ENCODE measurements around the gene MVB12B. TPM values are rescaled to one million over a fixed set of nuclear protein-coding genes. Genes with fewer than 3 reads are reported as not detected.

The MVB12B gene
- total RNA-seq, 1 donor from 2014 or later = 47.5 TPM

GRCh38 chr9:126516561-126516935 lies 189.9 kb downstream of the MVB12B start:
- TF ChIP-seq CTCF (IDR thresholded peaks at IDR 0.05) = no peak
- Histone ChIP-seq H3K27me3 (peaks cover 58% of the 10 kb centered on the region), H3K9me3 (no peaks in the 10 kb centered on the region), H3K27ac (peak overlapping the region; percentile 81), H3K4me3 (peak overlapping the region; percentile 46), H3K36me3 (no peaks in the 10 kb centered on the region), H3K4me1 (peaks cover 22% of the 10 kb centered on the region)
- intact Hi-C loops (cut with DNase I) = no loop called here
- ATAC-seq (no peak), DNase-seq (no peak)

- H3K27ac ChIP-seq = peak overlapping the region; percentile 81
- H3K4me1 ChIP-seq = peaks cover 22% of the 10 kb centered on the region
- DNase-seq = peak; percentile 84
- ATAC-seq = peak; percentile 75
- H3K9me3 ChIP-seq = no peaks in the 10 kb centered on the region
- intact Hi-C loops (cut with DNase I) = no loop called here
- peak overlapping the region; percentile 46 for H3K4me3 ChIP-seq
- H3K27me3 ChIP-seq = peaks cover 64% of the 10 kb centered on the region
- no peaks in the 10 kb centered on the region for H3K36me3 ChIP-seq
- no peak for TF ChIP-seq CTCF (IDR thresholded peaks at IDR 0.05)
These were observed 190.6 kb downstream of the MVB12B start for GRCh38 chr9:126516936-126517832.

- no peaks in the 10 kb centered on the region for H3K9me3 ChIP-seq
- H3K27me3 ChIP-seq = peaks cover 61% of the 10 kb centered on the region
- H3K27ac ChIP-seq = peak overlapping the region; percentile 81
- DNase-seq (no peak), ATAC-seq (no peak)
- H3K4me1 ChIP-seq = peaks cover 22% of the 10 kb centered on the region
- no peaks in the 10 kb centered on the region for H3K36me3 ChIP-seq
- no peak for TF ChIP-seq CTCF (IDR thresholded peaks at IDR 0.05)
- peak overlapping the region; percentile 46 for H3K4me3 ChIP-seq
- intact Hi-C loops (cut with DNase I) = no loop called here
These were observed 191.3 kb downstream of the MVB12B start for GRCh38 chr9:126517833-126518356.

- no peak for ATAC-seq
- H3K27me3 ChIP-seq = peaks cover 53% of the 10 kb centered on the region
- intact Hi-C loops (cut with DNase I) = no loop called here
- H3K27ac ChIP-seq = no peak overlapping the region
- H3K9me3 ChIP-seq = no peaks in the 10 kb centered on the region
- H3K4me1 ChIP-seq = peaks cover 30% of the 10 kb centered on the region
- no peak for TF ChIP-seq CTCF (IDR thresholded peaks at IDR 0.05)
- no peak for DNase-seq
- H3K36me3 ChIP-seq = no peaks in the 10 kb centered on the region
- H3K4me3 ChIP-seq = no peak overlapping the region
These were observed 192.1 kb downstream of the MVB12B start for GRCh38 chr9:126518763-126519162.

- Histone ChIP-seq H3K27ac (no peak overlapping the region), H3K36me3 (no peaks in the 10 kb centered on the region), H3K9me3 (no peaks in the 10 kb centered on the region), H3K4me1 (peaks cover 28% of the 10 kb centered on the region), H3K27me3 (peaks cover 52% of the 10 kb centered on the region), H3K4me3 (no peak overlapping the region)
- DNase-seq (no peak), ATAC-seq (no peak)
- TF ChIP-seq CTCF (IDR thresholded peaks at IDR 0.05) = no peak
- intact Hi-C loops (cut with DNase I) = no loop called here
These were observed 193.2 kb downstream of the MVB12B start for GRCh38 chr9:126519660-126520420.
